Ectodermal cell (in vitro differentiated cells): ENCODE results near the gene ADAP1.

ENCODE experiments used
- H3K27ac ChIP-seq: 2 replicates; pipeline ENCODE4 v1.7.0; 2013; ENCODE audit warnings: mild to moderate bottlenecking, low read depth, low read length; ENCODE audit not compliant: insufficient read depth, poor library complexity, severe bottlenecking
- H3K27me3 ChIP-seq: 2 replicates; pipeline ENCODE4 v1.7.0; 2013; ENCODE audit warnings: mild to moderate bottlenecking, low read length; ENCODE audit not compliant: insufficient read depth, control insufficient read depth, poor library complexity, severe bottlenecking
- H3K36me3 ChIP-seq: one replicate; pipeline ENCODE4 v1.7.0; 2013; ENCODE audit warnings: low read length; ENCODE audit not compliant: control insufficient read depth, insufficient read depth
- H3K4me1 ChIP-seq: one replicate; pipeline ENCODE4 v1.7.0; 2013; ENCODE audit warnings: low read length; ENCODE audit not compliant: control insufficient read depth, insufficient read depth
- H3K4me3 ChIP-seq: 2 replicates; pipeline ENCODE4 v1.7.0; 2013; ENCODE audit warnings: low read depth, low read length, control low read depth; ENCODE audit not compliant: insufficient read depth
- H3K9me3 ChIP-seq: 2 replicates; pipeline ENCODE4 v1.7.0; 2013; ENCODE audit warnings: mild to moderate bottlenecking, low read length, moderate library complexity; ENCODE audit not compliant: control insufficient read depth
- WGBS, 2 experiments: methylation state at CpG; one replicate each; pipeline ENCODE4 v1.1.7; 2013; ENCODE audit warnings: missing lambda C conversion rate in 2 of 2; 5-methylcytosine and 5-hydroxymethylcytosine counted together

Gene ADAP1

GRCh38 chr7:995571-995970 is 41.1 kb upstream of the ADAP1 start:
- WGBS, 2 experiments = 90 to 93% methylated on average over 14 of the region's 14 CpGs

DNA sequence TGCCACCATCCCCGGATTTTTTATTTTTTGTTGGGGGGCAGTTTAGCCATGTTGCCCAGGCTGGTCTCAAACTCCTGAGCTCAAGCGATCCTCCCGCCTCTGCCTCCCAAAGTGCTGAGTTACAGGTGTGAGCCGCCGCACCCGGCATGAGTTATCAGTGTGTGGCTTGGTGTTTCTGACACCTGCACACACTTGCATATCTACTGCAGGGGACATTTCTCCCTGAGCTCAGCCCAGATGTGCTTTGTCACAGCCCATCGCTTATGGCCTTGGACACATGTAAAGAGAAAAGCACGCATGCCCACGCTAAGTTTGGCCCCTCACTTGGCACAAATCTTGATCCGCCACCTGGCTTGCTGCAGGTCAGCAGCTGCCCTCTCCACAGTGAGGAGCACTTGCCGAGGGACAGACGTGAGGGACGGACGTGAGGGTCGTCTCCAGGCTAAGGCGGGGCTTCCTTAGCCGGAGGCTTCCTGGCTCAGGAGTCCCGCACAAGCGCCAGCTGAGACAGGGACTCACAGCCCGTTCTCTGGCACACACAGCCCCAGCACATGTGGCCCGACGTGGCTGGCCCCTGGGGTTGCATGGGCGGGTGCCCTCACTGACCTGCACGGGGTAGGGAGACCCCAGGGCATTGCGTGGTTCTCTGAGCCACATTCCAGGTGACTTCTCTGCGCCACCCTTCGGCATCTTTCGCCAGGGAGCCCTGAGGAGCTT is 40.3 kb upstream of the ADAP1 start:
- Histone ChIP-seq H3K4me1 (peaks cover 30% of the 10 kb centered on the region), H3K4me3 (no peak overlapping the region), H3K9me3 (no peaks in the 10 kb centered on the region), H3K27ac (no peak overlapping the region), H3K27me3 (no peaks in the 10 kb centered on the region), H3K36me3 (no peaks in the 10 kb centered on the region)
- WGBS, 2 experiments = 84 to 87% methylated on average over 28 of the region's 28 CpGs

More at GRCh38 chr7:995571-995970, 41.1 kb upstream of the ADAP1 start:
- Histone ChIP-seq H3K4me1 (peaks cover 33% of the 10 kb centered on the region), H3K27me3 (no peaks in the 10 kb centered on the region), H3K4me3 (no peak overlapping the region), H3K27ac (no peak overlapping the region), H3K9me3 (no peaks in the 10 kb centered on the region), H3K36me3 (no peaks in the 10 kb centered on the region)

- WGBS, 2 experiments = 26% methylated on average over 34 of the region's 34 CpGs
- Histone ChIP-seq H3K4me3 (no peak overlapping the region), H3K27me3 (no peaks in the 10 kb centered on the region), H3K27ac (no peak overlapping the region), H3K36me3 (no peaks in the 10 kb centered on the region), H3K9me3 (no peaks in the 10 kb centered on the region), H3K4me1 (peaks cover 35% of the 10 kb centered on the region)
These were observed 38.5 kb upstream of the ADAP1 start for GRCh38 chr7:992709-993607.

DNA sequence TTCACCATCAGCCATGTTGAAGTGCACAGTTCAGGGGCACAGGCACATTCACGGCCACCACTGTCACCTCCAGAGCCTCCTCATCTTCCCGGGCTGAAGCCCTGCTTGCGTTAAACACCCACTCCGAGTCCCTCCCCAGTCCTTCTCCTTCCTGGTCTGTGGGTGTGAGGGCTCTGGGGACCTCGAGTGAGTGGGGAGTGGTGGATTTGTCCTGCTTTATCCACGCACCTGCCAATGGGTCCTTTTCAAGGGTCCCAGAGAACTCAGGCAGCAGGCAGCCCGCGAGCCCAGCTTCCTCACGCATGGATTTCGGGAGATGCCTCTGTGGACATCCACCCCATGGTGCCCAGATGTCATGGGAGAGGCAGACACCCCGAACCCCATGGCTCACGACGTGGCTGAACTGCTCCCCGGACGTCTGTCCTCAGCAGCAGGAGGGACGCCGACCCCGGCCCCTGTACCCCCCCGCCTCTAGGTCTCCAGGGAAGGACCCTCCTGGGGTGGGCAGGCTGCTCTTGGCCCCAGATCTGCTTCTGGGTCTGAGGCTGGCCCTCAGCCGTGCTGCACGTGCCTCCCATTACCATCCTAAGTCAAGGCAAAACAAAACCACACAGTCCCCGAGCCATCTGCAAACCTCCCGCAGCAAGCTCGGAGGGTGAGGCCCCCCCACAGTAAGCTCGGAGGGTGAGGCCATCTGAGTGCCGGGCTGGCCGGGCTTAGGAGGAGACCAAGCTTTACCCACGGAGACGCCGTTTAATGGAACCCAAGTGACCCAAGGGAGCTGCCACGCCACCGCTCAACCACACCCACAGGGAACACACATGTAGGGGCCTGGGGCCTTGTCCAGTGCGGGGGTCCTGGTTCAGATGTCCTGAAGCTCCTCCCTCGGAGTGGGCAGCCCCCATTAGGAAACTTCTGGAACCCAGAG is 37.5 kb upstream of the ADAP1 start:
- Histone ChIP-seq H3K27me3 (no peaks in the 10 kb centered on the region), H3K4me3 (no peak overlapping the region), H3K36me3 (no peaks in the 10 kb centered on the region), H3K27ac (no peak overlapping the region), H3K4me1 (peaks cover 27% of the 10 kb centered on the region), H3K9me3 (no peaks in the 10 kb centered on the region)
- 93% methylated on average over 34 of the region's 34 CpGs for WGBS, 2 experiments

- peaks cover 26% of the 10 kb centered on the region for H3K4me1 ChIP-seq
- no peak overlapping the region for H3K4me3 ChIP-seq
- H3K27ac ChIP-seq = no peak overlapping the region
- no peaks in the 10 kb centered on the region for H3K36me3 ChIP-seq
- WGBS, 2 experiments = 92 to 93% methylated on average over 35 of the region's 35 CpGs
- no peaks in the 10 kb centered on the region for H3K9me3 ChIP-seq
- no peaks in the 10 kb centered on the region for H3K27me3 ChIP-seq
These were observed 36.7 kb upstream of the ADAP1 start for GRCh38 chr7:990933-991728.

- 93 to 95% methylated on average over 36 of the region's 36 CpGs for WGBS, 2 experiments
- peaks cover 26% of the 10 kb centered on the region for H3K4me1 ChIP-seq
- H3K4me3 ChIP-seq = no peak overlapping the region
- no peak overlapping the region for H3K27ac ChIP-seq
- H3K27me3 ChIP-seq = no peaks in the 10 kb centered on the region
- H3K36me3 ChIP-seq = no peaks in the 10 kb centered on the region
- no peaks in the 10 kb centered on the region for H3K9me3 ChIP-seq
These were observed 36.0 kb upstream of the ADAP1 start for GRCh38 chr7:990352-990932.

- no peak overlapping the region for H3K4me3 ChIP-seq
- peaks cover 26% of the 10 kb centered on the region for H3K4me1 ChIP-seq
- no peaks in the 10 kb centered on the region for H3K27me3 ChIP-seq
- no peak overlapping the region for H3K27ac ChIP-seq
- H3K36me3 ChIP-seq = no peaks in the 10 kb centered on the region
- H3K9me3 ChIP-seq = no peaks in the 10 kb centered on the region
- 82 to 86% methylated on average over 15 of the region's 15 CpGs for WGBS, 2 experiments
These were observed 34.6 kb upstream of the ADAP1 start for GRCh38 chr7:988963-989529.

DNA sequence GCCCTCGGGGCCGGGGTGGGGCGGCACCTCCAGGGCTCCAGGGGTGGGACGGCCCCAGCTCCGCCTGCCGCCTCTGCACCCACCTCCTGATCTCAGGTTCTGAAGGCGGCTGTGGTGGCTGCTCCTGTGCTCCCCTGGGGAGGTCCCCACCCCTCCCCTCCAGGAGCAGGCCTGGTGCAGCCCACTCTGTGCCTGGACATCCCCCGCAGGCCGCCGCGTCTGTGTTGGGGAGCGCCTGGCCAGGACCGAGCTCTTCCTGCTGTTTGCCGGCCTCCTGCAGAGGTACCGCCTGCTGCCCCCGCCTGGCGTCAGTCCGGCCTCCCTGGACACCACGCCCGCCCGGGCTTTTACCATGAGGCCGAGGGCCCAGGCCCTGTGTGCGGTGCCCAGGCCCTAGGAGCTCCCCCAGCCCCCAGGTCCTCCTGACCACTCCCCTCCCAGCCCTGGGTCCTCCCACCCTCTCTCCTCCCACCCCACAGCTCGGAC is 34.0 kb upstream of the ADAP1 start:
- H3K9me3 ChIP-seq = no peaks in the 10 kb centered on the region
- no peak overlapping the region for H3K4me3 ChIP-seq
- no peaks in the 10 kb centered on the region for H3K36me3 ChIP-seq
- 61 to 64% methylated on average over 24 of the region's 24 CpGs for WGBS, 2 experiments
- no peak overlapping the region for H3K27ac ChIP-seq
- H3K27me3 ChIP-seq = no peaks in the 10 kb centered on the region
- H3K4me1 ChIP-seq = peaks cover 22% of the 10 kb centered on the region

GRCh38 chr7:987909-988308 is 33.4 kb upstream of the ADAP1 start:
- 91% methylated on average over 6 of the region's 6 CpGs for WGBS, 2 experiments
- no peaks in the 10 kb centered on the region for H3K27me3 ChIP-seq
- no peak overlapping the region for H3K4me3 ChIP-seq
- peaks cover 18% of the 10 kb centered on the region for H3K4me1 ChIP-seq
- H3K36me3 ChIP-seq = no peaks in the 10 kb centered on the region
- no peak overlapping the region for H3K27ac ChIP-seq
- H3K9me3 ChIP-seq = no peaks in the 10 kb centered on the region
